Cerebellar nuclear complex (tissue), 1 donor: Measurements from ENCODE around the gene MCM3AP.
"Not testable (repeated sequence)": the region's sequence is repeated elsewhere in the genome, so short reads cannot be mapped to it uniquely, and the experiment has no call there.

Experiments used
- DNase-seq, 2 experiments: peaks; one replicate each; lab custom pipeline; 2025; lab: John Stamatoyannopoulos, UW

Gene MCM3AP

GRCh38 chr21:46205166-46205565, 80.2 kb downstream of the MCM3AP start:
- no peak for DNase-seq

GRCh38 chr21:46203203-46203600, 82.2 kb downstream of the MCM3AP start:
- DNase-seq, result no peak

GRCh38 chr21:46202592-46203202, 82.7 kb downstream of the MCM3AP start:
- DNase-seq, result no peak

- DNase-seq, result not testable (repeated sequence)
These were observed 84.3 kb downstream of the MCM3AP start for GRCh38 chr21:46200877-46201803.

- no peak for DNase-seq
These were observed 85.7 kb downstream of the MCM3AP start for GRCh38 chr21:46199436-46200373.

GRCh38 chr21:46196733-46197132, 88.7 kb downstream of the MCM3AP start:
- DNase-seq, result no peak

- no peak for DNase-seq
These were observed 89.7 kb downstream of the MCM3AP start for GRCh38 chr21:46195595-46196195.

- no peak for DNase-seq
These were observed 90.8 kb downstream of the MCM3AP start for GRCh38 chr21:46194374-46195334.

GRCh38 chr21:46193829-46194373, 91.5 kb downstream of the MCM3AP start:
- no peak for DNase-seq

GRCh38 chr21:46191686-46192575, 93.5 kb downstream of the MCM3AP start:
- no peak for DNase-seq

GRCh38 chr21:46191257-46191685, 94.1 kb downstream of the MCM3AP start:
- no peak for DNase-seq

GRCh38 chr21:46190491-46191131, 94.8 kb downstream of the MCM3AP start:
- no peak for DNase-seq

- no peak for DNase-seq
These were observed 95.4 kb downstream of the MCM3AP start for GRCh38 chr21:46189959-46190490.

- no peak for DNase-seq
These were observed 96.0 kb downstream of the MCM3AP start for GRCh38 chr21:46189213-46189958.

GRCh38 chr21:46188226-46189212, 96.9 kb downstream of the MCM3AP start:
- no peak for DNase-seq

GRCh38 chr21:46187814-46188213, 97.6 kb downstream of the MCM3AP start:
- DNase-seq, result no peak
